ENCODE results near the gene ARID2.

GRCh38 chr12:45762185-45763110 is 32.9 kb downstream of the ARID2 start:
- TF ChIP-seq CTCF (IDR thresholded peaks at IDR 0.05) (peak in 1 of 3 donors; percentile 36), POLR2AphosphoS5 (IDR thresholded peaks at IDR 0.05) (no peak)

Data from breast epithelium (tissue), 3 donors.